PC-3 (cell line): ENCODE measurements around the gene MMP11. TPM values are rescaled to one million over a fixed set of nuclear protein-coding genes. Genes with fewer than 3 reads are reported as not detected.

Experiments
- ATAC-seq: fragments of 200-7000 bp; cut with Tn5 transposase; 2 replicates; pipeline ENCODE4 v1.9.1; 2020; ENCODE audit warnings: mild to moderate bottlenecking, moderate library complexity
- BruUV-seq: library from RNA; stranded (reverse); fragments of 400-500 nt; replicated peaks from 2 replicates; lab custom pipeline; 2021; lab: Mats Ljungman, UMichigan
- CTCF ChIA-PET: fragments of 300-600 bp; sonication (Branson Sonifier 250); formaldehyde crosslinking; loops from one replicate; lab custom pipeline; 2022; ENCODE audit warnings: antibody characterized with exemption; lab: Charles Lee
- POLR2A ChIA-PET: fragments of 300-600 bp; sonication (Branson Sonifier 250); formaldehyde crosslinking; loops from one replicate; lab custom pipeline; 2022; ENCODE audit warnings: antibody characterized with exemption; ENCODE audit not compliant: unreplicated experiment; lab: Charles Lee
- DNase-seq: peaks from one replicate; pipeline ENCODE4 v3.0.0-alpha.2; 2015
- H2AFZ ChIP-seq: fragments of 300-600 bp; sonication (generic); 2 replicates; pipeline ENCODE4 v1.6.0; 2016; ENCODE audit warnings: antibody characterized with exemption, low read length
- H3F3A ChIP-seq: fragments of 300-600 bp; sonication (generic); one replicate; pipeline ENCODE4 v1.6.0; 2017; ENCODE audit warnings: antibody characterized with exemption, low read length, control low read depth, mild to moderate bottlenecking; ENCODE audit not compliant: unreplicated experiment
- H3K27ac ChIP-seq: fragments of 300-600 bp; sonication (generic); 2 replicates; pipeline ENCODE4 v1.5.1; 2016; ENCODE audit warnings: mild to moderate bottlenecking, low read length
- H3K27me3 ChIP-seq: fragments of 300-600 bp; sonication (generic); 2 replicates; pipeline ENCODE4 v1.6.1; 2016; ENCODE audit warnings: low read length, mixed read lengths
- H3K36me3 ChIP-seq: fragments of 300-600 bp; sonication (generic); 2 replicates; pipeline ENCODE4 v1.6.1; 2016; ENCODE audit warnings: low read depth, mixed run types, low read length, mixed read lengths
- H3K4me1 ChIP-seq: fragments of 300-600 bp; sonication (generic); 2 replicates; pipeline ENCODE4 v1.5.1; 2016; ENCODE audit warnings: low read length; ENCODE audit not compliant: insufficient read depth
- H3K4me2 ChIP-seq: fragments of 300-600 bp; sonication (generic); 2 replicates; pipeline ENCODE4 v1.6.0; 2016; ENCODE audit warnings: low read length
- H3K4me3 ChIP-seq: fragments of 300-600 bp; sonication (generic); 2 replicates; pipeline ENCODE4 v1.5.1; 2016; ENCODE audit warnings: mild to moderate bottlenecking, low read length, mixed read lengths
- H3K79me2 ChIP-seq: fragments of 300-600 bp; sonication (generic); 2 replicates; pipeline ENCODE4 v1.6.1; 2017; ENCODE audit warnings: low read length, mixed read lengths
- H3K9ac ChIP-seq: fragments of 300-600 bp; sonication (generic); 2 replicates; pipeline ENCODE4 v1.6.0; 2016; ENCODE audit warnings: mild to moderate bottlenecking, low read length
- H3K9me2 ChIP-seq: fragments of 300-600 bp; sonication (generic); replicated peaks from 2 replicates; pipeline ENCODE4 v1.6.1; 2016; ENCODE audit warnings: mixed run types, low read length, mixed read lengths
- H3K9me3 ChIP-seq: fragments of 300-600 bp; sonication (generic); 2 replicates; pipeline ENCODE4 v1.6.1; 2016; ENCODE audit warnings: low read length, mixed read lengths
- H4K20me1 ChIP-seq: fragments of 300-600 bp; sonication (generic); 2 replicates; pipeline ENCODE4 v1.6.1; 2016; ENCODE audit warnings: low read length, mixed read lengths
- CTCF ChIP-seq: fragments of 300-600 bp; sonication (generic); conservative IDR thresholded peaks from 2 replicates; pipeline ENCODE4 v1.5.1; 2017; ENCODE audit warnings: antibody characterized with exemption, low read depth, mild to moderate bottlenecking, low read length
- EZH2 ChIP-seq: fragments of 300-600 bp; sonication (generic); IDR thresholded peaks from one replicate; pipeline ENCODE4 v1.6.1; 2017; ENCODE audit warnings: antibody characterized with exemption, mild to moderate bottlenecking, low read length; ENCODE audit not compliant: unreplicated experiment
- EZH2phosphoT487 ChIP-seq: fragments of 300-600 bp; sonication (generic); IDR thresholded peaks from 2 replicates; pipeline ENCODE4 v1.6.1; 2018; ENCODE audit warnings: mild to moderate bottlenecking, antibody characterized with exemption, low read length, borderline replicate concordance
- intact Hi-C: fragments of 100-400 bp; cut with micrococcal nuclease; formaldehyde crosslinking; loops from 2 replicates; pipeline ENCODE4 v1.9.0; 2023
- total RNA-seq: library from RNA; depleted of rRNA; stranded (reverse); fragments of >200 nt; gene quantifications from 2 replicates; pipeline ENCODE4 v1.2.3, GENCODE V29; 2014

MMP11 gene
- total RNA-seq, 1 experiment from 2014 or later: 2.4 TPM

- CTCF ChIA-PET: no interaction called here
- Histone ChIP-seq H3K4me3 (no peak overlapping the region), H3F3A (no peaks in the 10 kb centered on the region)
Measured at GRCh38 chr22:23752090-23752691, 20.5 kb upstream of the MMP11 start.

DNA sequence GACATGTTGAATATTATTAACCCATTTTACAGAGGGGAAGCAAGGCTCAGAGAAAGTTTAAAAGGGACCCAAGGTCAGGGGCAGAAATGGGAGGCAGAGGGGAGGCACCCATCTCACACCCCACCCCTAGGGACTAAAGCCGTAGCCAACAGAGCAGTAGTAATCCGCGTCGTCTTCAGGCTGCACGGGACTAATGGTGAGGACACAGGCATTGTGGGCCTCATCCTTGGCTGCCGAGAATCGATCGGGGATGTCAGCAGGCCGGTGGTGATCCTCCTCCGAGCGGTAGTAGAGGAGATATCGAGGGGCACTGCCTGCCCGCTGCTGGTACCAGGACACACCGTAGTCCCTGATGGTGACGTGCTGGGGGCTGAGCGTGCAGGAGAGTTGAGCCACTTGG lies 19.9 kb upstream of the MMP11 start:
- H3F3A ChIP-seq: no peaks in the 10 kb centered on the region
- H3K9me3 ChIP-seq: no peaks in the 10 kb centered on the region
- intact Hi-C loops: no loop called here
- ChIA-PET POLR2A (no interaction called here), CTCF (no interaction called here)
- H2AFZ ChIP-seq: no peak overlapping the region
- no peaks in the 10 kb centered on the region for H4K20me1 ChIP-seq
- DNase-seq (no peak), ATAC-seq (no peak)
- TF ChIP-seq CTCF (no peak), EZH2phosphoT487 (no peak), EZH2 (no peak)
- peaks cover 8% of the 10 kb centered on the region for H3K4me1 ChIP-seq
- H3K27ac ChIP-seq: no peak overlapping the region
- BruUV-seq: no TSS peak
- no peak overlapping the region for H3K4me3 ChIP-seq
- H3K4me2 ChIP-seq: no peak overlapping the region
- no peaks in the 10 kb centered on the region for H3K9me2 ChIP-seq
- H3K9ac ChIP-seq: no peak overlapping the region
- H3K27me3 ChIP-seq: no peaks in the 10 kb centered on the region
- H3K79me2 ChIP-seq: 0 out of 2 replicates have a peak, but pooled peaks cover 4% of the 10 kb centered on the region
- H3K36me3 ChIP-seq: no peaks in the 10 kb centered on the region

More at GRCh38 chr22:23752090-23752691, 20.5 kb upstream of the MMP11 start:
- H3K79me2 ChIP-seq: 0 out of 2 replicates have a peak, but pooled peaks cover 4% of the 10 kb centered on the region
- POLR2A ChIA-PET: no interaction called here
- H3K27ac ChIP-seq: no peak overlapping the region
- no peak overlapping the region for H2AFZ ChIP-seq
- H3K4me1 ChIP-seq: peaks cover 8% of the 10 kb centered on the region
- H3K4me2 ChIP-seq: no peak overlapping the region
- H3K36me3 ChIP-seq: no peaks in the 10 kb centered on the region
- no peak overlapping the region for H3K9ac ChIP-seq
- ATAC-seq (no peak), DNase-seq (no peak)
- intact Hi-C loops: no loop called here
- H3K9me3 ChIP-seq: no peaks in the 10 kb centered on the region
- H4K20me1 ChIP-seq: no peaks in the 10 kb centered on the region
- no peaks in the 10 kb centered on the region for H3K27me3 ChIP-seq
- TF ChIP-seq EZH2: no peak
- TF ChIP-seq EZH2phosphoT487: no peak
- TF ChIP-seq CTCF: no peak
- BruUV-seq: no TSS peak
- H3K9me2 ChIP-seq: no peaks in the 10 kb centered on the region

DNA sequence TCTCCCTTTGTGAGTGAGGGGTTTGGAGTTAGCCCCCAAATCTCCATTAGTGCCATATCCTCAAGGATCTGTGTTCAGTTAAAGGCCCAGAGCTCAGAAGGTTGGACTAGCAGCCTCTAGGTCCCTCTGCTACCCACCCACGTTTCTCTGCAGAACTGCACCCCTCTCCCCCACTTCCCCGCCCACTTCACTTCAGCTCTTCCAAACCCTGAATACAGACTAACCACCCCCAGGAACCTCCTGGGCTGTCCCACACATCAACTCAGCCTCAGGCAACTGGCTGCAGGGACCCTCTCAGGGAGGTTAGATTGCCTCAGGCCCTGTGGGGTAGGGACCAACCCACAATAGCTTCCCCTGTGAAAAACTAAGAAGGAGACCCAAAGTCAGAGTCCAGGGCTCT lies 19.3 kb upstream of the MMP11 start:
- no peak for TF ChIP-seq EZH2
- no peak for TF ChIP-seq CTCF
- TF ChIP-seq EZH2phosphoT487: no peak
- no peak overlapping the region for H2AFZ ChIP-seq
- peaks cover 8% of the 10 kb centered on the region for H3K4me1 ChIP-seq
- no peaks in the 10 kb centered on the region for H3K27me3 ChIP-seq
- no peak overlapping the region for H3K4me3 ChIP-seq
- H3F3A ChIP-seq: no peaks in the 10 kb centered on the region
- POLR2A ChIA-PET: no interaction called here
- no peak for DNase-seq
- H3K9ac ChIP-seq: no peak overlapping the region
- H3K36me3 ChIP-seq: no peaks in the 10 kb centered on the region
- no TSS peak for BruUV-seq
- no peaks in the 10 kb centered on the region for H3K9me3 ChIP-seq
- 0 out of 2 replicates have a peak, but pooled peaks cover 4% of the 10 kb centered on the region for H3K79me2 ChIP-seq
- no peak overlapping the region for H3K4me2 ChIP-seq
- intact Hi-C loops: no loop called here
- H4K20me1 ChIP-seq: no peaks in the 10 kb centered on the region
- ATAC-seq: no peak
- CTCF ChIA-PET: no interaction called here
- H3K9me2 ChIP-seq: no peaks in the 10 kb centered on the region
- no peak overlapping the region for H3K27ac ChIP-seq
